ENCODE results near the gene NR3C1. TPM values are rescaled to one million over a fixed set of nuclear protein-coding genes. Genes with fewer than 3 reads are reported as not detected.

Gene NR3C1
- 63.9 and 73.6 TPM in 2 replicates for total RNA-seq

DNA sequence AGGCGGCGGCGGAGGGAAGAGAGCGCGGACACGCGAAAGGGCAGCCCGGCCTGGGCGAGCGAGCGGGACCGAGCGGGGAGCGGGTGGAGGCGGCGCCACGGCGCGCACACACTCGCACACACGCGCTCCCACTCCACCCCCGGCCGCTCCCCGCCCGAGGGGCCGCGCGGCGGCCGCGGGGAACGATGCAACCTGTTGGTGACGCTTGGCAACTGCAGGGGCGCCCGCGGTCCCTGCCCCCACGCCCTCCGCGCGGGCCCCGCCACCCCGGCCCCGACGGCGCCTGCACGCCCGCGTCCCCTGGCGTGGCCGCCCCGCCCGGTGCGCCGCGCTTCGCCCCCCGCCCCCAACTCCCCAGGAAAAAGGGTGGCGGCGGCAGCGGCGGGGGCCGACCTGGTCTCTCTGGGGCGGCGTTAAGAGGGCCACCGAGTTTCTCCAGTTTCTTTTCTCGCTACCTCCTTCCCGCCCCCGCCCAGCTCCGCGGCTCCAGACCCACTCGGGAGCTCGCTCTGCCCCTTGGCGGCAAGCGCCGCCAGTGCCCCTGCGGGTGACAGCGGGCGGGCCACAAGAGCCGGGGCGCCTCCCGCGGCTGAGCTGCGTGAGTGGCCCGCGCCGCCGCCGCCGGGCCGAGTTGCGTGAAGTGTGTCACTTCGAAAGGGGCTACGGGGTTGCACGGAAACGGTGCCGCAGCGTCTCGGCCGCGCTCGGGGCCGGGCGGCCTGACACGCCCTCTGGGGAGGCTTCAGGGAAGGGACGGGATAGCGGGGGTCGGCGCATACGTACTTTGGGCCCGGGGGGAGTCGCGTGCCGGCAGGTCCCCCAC lies at the start of gene NR3C1:
NR3C1 (minus strand) TSS at position 94 of the 823 bp plus-strand sequence. CDS start 2,847 bp downstream, outside the sequence.
- intact Hi-C loops (cut with micrococcal nuclease) = loop anchor here (1.0 to 10.0 kb wide), 18 partner anchors 31 to 1437 kb away; partner anchors contain the start of genes GNPDA1, KCTD16, NDFIP1 and RNF14

GRCh38 chr5:143449772-143450171 lies 46.3 kb upstream of the NR3C1 start:
- intact Hi-C loops (cut with micrococcal nuclease) = no loop called here

- intact Hi-C loops (cut with micrococcal nuclease) = no loop called here
Measured at GRCh38 chr5:143448518-143448917, 45.0 kb upstream of the NR3C1 start.

DNA sequence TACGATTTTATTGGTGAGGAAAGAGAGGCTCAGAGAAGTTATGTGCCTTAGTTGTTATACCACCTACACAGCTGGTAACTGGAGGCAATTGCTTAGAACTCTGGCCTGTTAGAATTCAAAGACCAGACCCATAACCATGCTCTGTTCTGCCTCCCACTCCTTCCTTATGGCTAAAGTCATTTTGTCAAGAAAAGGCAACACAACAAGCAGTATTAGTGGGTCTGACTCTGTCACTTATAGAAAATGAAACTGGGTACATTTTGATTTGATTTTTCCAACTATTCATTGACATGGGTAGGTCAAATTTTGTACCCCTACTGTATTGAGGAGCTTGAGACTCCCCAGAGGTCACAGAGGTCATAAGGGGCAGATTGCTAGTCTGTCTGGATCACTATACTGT lies 44.5 kb upstream of the NR3C1 start:
- intact Hi-C loops (cut with micrococcal nuclease) = no loop called here

GRCh38 chr5:143446535-143447226 lies 43.2 kb upstream of the NR3C1 start:
- intact Hi-C loops (cut with micrococcal nuclease) = no loop called here

GRCh38 chr5:143445776-143446175 lies 42.3 kb upstream of the NR3C1 start:
- intact Hi-C loops (cut with micrococcal nuclease) = no loop called here

DNA sequence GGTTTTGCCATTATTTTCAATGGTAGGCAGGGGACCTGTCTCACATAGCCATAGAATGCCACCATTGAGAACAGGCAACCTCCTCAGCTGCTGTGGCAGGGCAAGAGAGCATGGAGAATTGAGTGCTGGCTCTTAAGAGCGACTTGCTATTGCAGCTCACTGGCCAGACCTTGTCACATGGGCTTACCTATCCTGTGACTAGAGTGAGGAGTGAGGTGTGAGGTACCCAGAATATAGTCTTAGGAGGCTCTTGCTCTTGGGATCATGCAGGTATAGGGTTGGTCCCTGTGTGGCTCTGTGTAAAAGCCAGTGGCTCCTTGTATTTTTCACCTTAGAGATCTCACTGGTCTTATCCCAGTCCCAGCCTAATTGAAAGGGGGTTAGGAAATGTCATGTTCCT lies 39.8 kb upstream of the NR3C1 start:
- intact Hi-C loops (cut with micrococcal nuclease) = no loop called here

- intact Hi-C loops (cut with micrococcal nuclease) = no loop called here
Measured at GRCh38 chr5:143442385-143442784, 38.9 kb upstream of the NR3C1 start.

DNA sequence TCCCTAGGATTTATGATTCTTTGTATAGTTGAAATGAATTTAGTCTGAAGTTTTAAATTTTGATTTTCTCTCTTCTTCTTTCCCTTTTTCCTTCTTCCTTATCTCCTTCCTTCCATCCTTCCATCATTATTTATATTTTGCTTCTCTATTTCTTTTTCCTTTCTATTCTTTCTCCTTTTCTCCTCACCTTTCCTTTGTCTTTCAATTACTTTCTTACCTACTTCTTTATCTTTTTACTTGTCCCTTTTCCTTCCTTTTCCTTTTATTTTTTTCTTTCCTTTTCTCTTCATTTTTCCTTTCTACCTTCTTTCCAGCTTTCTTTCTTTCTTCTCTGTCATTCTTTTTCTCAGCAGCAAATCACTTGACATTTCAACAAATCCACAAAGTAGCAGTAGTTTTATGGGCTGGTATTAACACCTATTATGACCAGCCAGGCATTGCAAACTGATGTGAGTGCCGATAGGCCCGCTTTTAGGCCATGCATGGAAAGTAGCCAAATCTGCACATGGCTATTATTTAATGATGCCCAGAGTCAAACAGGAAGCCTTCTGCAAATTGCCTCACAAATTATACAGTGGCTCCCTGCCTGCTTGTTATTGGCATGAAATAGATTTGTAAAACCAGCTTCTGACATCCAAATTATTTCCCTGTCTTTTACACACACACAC lies 37.1 kb upstream of the NR3C1 start:
- intact Hi-C loops (cut with micrococcal nuclease) = no loop called here

DNA sequence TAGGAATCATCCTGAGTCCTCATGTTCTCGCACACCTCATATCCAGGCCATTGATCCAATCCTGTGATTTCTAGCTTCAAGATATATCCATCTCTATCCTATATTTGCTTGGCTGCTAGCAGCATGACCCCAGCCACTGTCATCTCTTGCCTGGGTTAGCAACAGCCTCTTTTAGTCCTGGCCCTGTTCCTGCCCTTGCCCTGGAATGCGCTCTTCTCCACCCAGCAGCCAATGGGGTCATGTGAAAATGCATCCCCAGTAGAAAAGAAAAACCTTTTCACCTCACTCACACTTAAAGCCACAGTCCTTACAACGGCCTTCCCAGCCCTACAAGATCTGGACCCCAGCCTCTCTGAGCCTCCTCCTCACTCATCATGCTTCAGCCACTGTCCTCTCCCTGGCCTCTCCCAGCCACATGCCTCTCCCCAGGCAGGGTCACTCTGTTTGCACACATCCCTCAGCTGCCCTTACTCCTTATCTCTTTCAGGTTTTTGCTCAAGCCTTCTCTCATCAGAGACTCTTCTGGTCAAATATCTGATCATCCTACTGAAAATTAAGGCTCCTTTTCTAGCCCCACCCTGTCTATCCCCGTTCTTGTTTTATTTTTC lies 34.3 kb upstream of the NR3C1 start:
- intact Hi-C loops (cut with micrococcal nuclease) = loop anchor here (5.0 kb wide), 1 partner anchor 170 kb away; no protein-coding TSS in a partner anchor

DNA sequence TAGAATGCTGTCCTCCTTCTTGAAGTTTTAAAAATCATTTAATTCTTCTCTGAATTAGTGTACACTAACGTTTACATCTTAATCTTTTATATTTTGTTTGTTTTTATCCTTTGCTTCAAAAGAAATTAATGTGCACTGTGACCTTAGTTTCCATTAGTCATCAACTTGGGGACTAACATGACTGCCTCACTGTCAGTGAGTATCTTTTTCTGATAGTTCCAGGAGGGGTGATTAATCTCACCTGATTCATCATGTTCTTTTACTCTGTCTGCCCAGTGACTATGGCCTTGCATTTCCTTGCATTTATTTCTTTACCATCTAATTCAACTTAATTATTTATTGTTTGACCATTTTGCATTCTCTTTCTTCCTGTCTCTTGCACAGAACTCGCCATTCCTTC lies 33.4 kb upstream of the NR3C1 start:
- intact Hi-C loops (cut with micrococcal nuclease) = loop anchor here (5.0 kb wide), 1 partner anchor 170 kb away; no protein-coding TSS in a partner anchor

DNA sequence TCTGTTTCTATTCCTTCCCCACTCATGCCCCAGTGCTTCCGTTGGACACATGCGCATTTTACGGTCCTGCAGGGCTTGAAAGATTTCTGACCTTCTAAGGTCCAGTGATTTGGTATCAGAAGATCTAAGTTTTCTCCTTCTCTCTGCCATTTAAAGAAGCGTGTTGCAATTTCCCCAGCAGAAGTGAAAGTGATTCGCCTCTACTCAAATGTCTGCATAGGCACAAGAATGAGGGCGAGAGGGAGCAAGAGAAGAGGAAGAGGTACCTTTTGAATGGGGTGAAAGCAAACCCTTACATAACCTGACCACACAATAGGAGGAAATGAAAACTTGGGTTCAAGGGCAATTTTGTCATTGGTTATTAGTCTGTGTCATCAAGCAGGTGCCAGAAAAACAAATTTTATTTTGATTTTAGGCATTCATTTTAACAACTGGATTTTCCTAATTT lies 31.7 kb upstream of the NR3C1 start:
- intact Hi-C loops (cut with micrococcal nuclease) = loop anchor here (1.0 to 5.0 kb wide), 2 partner anchors 31 to 172 kb away; no protein-coding TSS in a partner anchor

GRCh38 chr5:143434261-143435209 lies 31.0 kb upstream of the NR3C1 start:
- intact Hi-C loops (cut with micrococcal nuclease) = loop anchor here (1.0 to 5.0 kb wide), 2 partner anchors 30 to 173 kb away; no protein-coding TSS in a partner anchor

- intact Hi-C loops (cut with micrococcal nuclease) = no loop called here
Measured at GRCh38 chr5:143433670-143434069, 30.2 kb upstream of the NR3C1 start.

DNA sequence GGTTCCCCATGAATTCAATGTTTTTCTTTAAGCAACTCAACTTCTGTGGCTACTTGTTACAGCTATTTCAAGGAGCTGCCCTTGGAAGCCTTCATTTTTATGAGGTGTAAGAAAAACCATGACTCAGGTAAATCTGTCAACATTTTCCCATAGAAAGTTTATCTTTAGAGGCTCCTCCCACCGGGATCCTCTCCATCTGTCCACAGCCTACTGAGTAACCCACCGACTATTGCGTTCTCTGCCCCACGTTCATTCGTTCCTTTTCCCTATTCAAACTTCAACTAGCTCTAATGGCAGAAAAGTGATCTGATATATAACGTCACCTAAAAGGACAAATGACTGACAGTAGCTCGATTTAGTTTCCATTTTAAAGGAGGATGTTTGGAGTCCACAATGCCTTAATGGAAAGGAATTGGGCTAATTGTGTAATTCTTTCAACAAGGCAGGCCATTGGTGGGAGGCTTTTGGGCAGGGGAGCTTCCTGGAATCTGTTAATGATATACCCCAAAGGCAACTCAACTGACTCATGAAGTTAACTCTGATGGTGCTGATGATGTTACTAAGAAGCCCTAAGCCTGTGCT lies 29.3 kb upstream of the NR3C1 start:
- intact Hi-C loops (cut with micrococcal nuclease) = no loop called here

DNA sequence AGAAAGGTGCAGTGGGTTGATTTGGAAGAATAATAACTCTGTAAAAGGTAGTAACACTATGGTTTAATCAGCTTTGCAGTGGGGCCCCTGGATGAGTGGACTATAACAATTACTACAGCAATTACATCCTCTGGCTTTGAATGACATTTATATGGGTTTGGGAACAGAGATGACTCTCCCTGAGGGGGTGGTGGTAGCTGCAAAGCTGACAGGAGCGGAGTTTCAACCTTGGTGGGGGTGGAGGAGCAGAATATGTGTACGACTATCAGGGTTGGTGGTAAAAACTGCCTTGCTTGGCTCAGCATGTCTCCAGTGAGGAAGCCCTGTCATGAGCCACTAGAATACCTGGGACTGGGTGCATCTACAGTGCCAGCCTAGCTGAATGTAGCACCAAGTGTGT lies 28.3 kb upstream of the NR3C1 start:
- intact Hi-C loops (cut with micrococcal nuclease) = no loop called here

DNA sequence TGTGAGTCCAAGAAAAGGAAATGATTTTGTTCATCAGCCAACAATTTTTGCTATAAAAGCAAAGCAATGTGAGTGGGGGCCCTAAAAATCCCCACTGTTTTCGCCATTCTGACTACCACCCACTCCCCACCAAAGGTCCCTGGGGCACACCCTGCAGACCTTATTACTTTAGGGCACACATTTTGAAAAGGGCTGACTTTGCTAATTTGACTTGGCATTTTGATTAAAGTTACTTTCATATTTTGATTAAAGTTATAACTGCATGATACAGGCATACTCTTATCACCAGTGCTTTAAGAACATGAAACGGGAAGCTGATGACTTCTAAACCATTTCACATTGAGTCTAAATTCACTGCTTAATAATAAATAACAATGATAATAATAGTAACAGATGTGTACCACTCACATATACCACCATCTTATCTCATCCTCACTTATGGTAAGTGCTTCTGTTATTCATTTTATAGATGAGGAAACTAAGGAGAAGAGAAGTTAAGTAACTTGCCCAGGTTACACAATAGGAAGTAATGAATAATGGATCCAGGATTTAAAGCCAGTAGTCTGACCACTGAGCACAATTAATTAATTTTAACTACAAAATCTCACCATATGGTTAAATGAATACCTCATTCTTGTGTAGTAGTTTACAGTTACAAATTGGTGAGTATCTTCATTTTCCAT lies 25.4 kb upstream of the NR3C1 start:
- intact Hi-C loops (cut with micrococcal nuclease) = no loop called here

- intact Hi-C loops (cut with micrococcal nuclease) = no loop called here
Measured at GRCh38 chr5:143428155-143428554, 24.7 kb upstream of the NR3C1 start.

DNA sequence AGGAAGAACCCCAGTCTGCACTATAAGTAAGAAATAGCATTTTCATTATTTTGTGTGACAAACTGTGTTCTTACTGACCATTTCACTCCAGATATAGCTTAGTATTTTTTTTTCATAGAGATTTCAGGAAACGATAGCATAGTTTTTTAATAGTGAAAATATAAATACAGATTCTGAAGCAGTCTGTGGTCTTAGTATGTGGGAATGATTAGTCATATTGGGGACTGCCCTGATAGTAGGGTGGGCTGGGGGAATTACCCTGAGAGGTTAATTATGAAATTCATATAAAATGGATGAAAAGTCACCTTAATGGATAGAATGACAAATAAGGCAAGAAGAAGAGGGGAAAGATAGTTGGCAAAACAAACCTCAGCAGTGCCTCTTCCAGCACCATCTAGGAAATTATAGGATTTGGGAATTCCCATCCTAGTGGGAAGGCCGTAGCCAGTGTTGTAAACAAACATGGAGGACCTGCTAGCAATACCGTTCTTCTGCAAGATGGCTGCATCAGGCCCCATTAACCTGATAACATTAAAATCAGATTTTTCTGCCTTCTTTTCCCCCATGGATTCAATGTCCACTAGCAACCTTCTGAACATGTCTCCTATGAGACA lies 23.7 kb upstream of the NR3C1 start:
- intact Hi-C loops (cut with micrococcal nuclease) = no loop called here
